HuH-7 (cell line): ENCODE measurements around the gene GNS.

Experiments
- DNase-seq: peaks from one replicate; pipeline ENCODE4 v3.0.0; 2011; ENCODE audit warnings: low spot score

GNS gene

GRCh38 chr12:64672925-64673409 lies 86.2 kb downstream of the GNS start:
- peak; percentile 54 for DNase-seq

- no peak for DNase-seq
These were observed 87.5 kb downstream of the GNS start for GRCh38 chr12:64671681-64672080.

- no peak for DNase-seq
These were observed 88.1 kb downstream of the GNS start for GRCh38 chr12:64670919-64671639.

GRCh38 chr12:64670019-64670418 lies 89.2 kb downstream of the GNS start:
- no peak for DNase-seq

GRCh38 chr12:64669270-64669842 lies 89.8 kb downstream of the GNS start:
- DNase-seq = no peak

- DNase-seq = no peak
These were observed 91.4 kb downstream of the GNS start for GRCh38 chr12:64667793-64668192.

GRCh38 chr12:64666054-64666914 lies 92.9 kb downstream of the GNS start:
- no peak for DNase-seq

- DNase-seq = no peak
These were observed 93.7 kb downstream of the GNS start for GRCh38 chr12:64665514-64665913.
